H1 (cell line): Measurements from ENCODE around the gene OSBPL6. TPM values are rescaled to one million over a fixed set of nuclear protein-coding genes. Genes with fewer than 3 reads are reported as not detected.

ENCODE experiments used
- CTCF ChIA-PET: fragments of 300-600 bp; sonication (Branson Sonifier 250); formaldehyde crosslinking; loops from one replicate; lab custom pipeline; 2021; ENCODE audit not compliant: partially characterized antibody; lab: Charles Lee
- POLR2A ChIA-PET: fragments of 300-600 bp; sonication (Branson Sonifier 250); formaldehyde crosslinking; loops from one replicate; lab custom pipeline; 2021; ENCODE audit warnings: inconsistent platforms; ENCODE audit not compliant: partially characterized antibody; lab: Charles Lee
- DNase-seq, 2 experiments: peaks; one replicate each; pipeline versions ENCODE4 v3.0.0 to v3.0.0-alpha.2; 2010 to 2022; ENCODE audit warnings: low spot score in 2 of 2, low read depth in 1 of 2, mixed read lengths in 1 of 2
- FAIRE-seq: peaks from 2 replicates; lab custom pipeline; 2011; peaks lifted over from hg19 to GRCh38; lab: Jason Lieb, UNC
- H2AFZ ChIP-seq: 2 replicates; pipeline ENCODE4 v1.8.1; 2012; ENCODE audit warnings: low read length, inconsistent platforms
- H2AK5ac ChIP-seq: 2 replicates; pipeline ENCODE4 v1.6.1; 2013; ENCODE audit warnings: low read depth, low read length
- H2BK120ac ChIP-seq: replicated peaks from 2 replicates; pipeline ENCODE3; 2013; ENCODE audit warnings: low read depth, low read length, inconsistent platforms
- H2BK12ac ChIP-seq: 2 replicates; pipeline ENCODE4 v1.6.1; 2013; ENCODE audit warnings: low read depth, low read length
- H2BK15ac ChIP-seq: 2 replicates; pipeline ENCODE4 v1.6.1; 2013; ENCODE audit warnings: low read length
- H2BK20ac ChIP-seq: 2 replicates; pipeline ENCODE4 v1.6.1; 2013; ENCODE audit warnings: low read length
- H2BK5ac ChIP-seq: 2 replicates; pipeline ENCODE4 v1.6.1; 2013; ENCODE audit warnings: low read depth, low read length
- H3K14ac ChIP-seq: 2 replicates; pipeline ENCODE4 v1.6.1; 2013; ENCODE audit warnings: inconsistent platforms; ENCODE audit not compliant: insufficient read length
- H3K18ac ChIP-seq: 2 replicates; pipeline ENCODE4 v1.6.1; 2013; ENCODE audit warnings: low read length; ENCODE audit errors: extremely low read depth
- H3K23ac ChIP-seq: 2 replicates; pipeline ENCODE4 v1.6.1; 2013; ENCODE audit warnings: inconsistent platforms; ENCODE audit not compliant: insufficient read length
- H3K23me2 ChIP-seq: 2 replicates; pipeline ENCODE4 v1.6.1; 2013; ENCODE audit warnings: low read depth, low read length
- H3K27ac ChIP-seq: 2 replicates; pipeline ENCODE4 v1.6.1; 2011; ENCODE audit warnings: low read depth, low read length, inconsistent platforms
- H3K27me3 ChIP-seq, 4 experiments: replicated peaks in 1 of 4; 1 replicate in 1 of 4; 2 replicates in 3 of 4; pipeline versions ENCODE4 v1.6.1 to v1.8.1; 2011 to 2013; ENCODE audit warnings: low read length in 3 of 4, mild to moderate bottlenecking in 3 of 4, inconsistent platforms in 2 of 4, mixed read lengths in 2 of 4, moderate library complexity in 1 of 4; ENCODE audit not compliant: control insufficient read depth in 3 of 4, insufficient read depth in 3 of 4; ENCODE audit errors: extremely low read depth in 1 of 4
- H3K36me3 ChIP-seq, 4 experiments: 2 replicates each; pipeline versions ENCODE4 v1.6.1 to v1.8.1; 2011 to 2013; ENCODE audit warnings: mild to moderate bottlenecking in 4 of 4, low read length in 3 of 4, moderate library complexity in 2 of 4, control low read depth in 1 of 4, inconsistent platforms in 1 of 4; ENCODE audit not compliant: insufficient read depth in 4 of 4, control insufficient read depth in 2 of 4
- H3K4ac ChIP-seq: replicated peaks from 2 replicates; pipeline ENCODE3; 2013; ENCODE audit warnings: low read length, low read depth, mixed read lengths, inconsistent platforms; ENCODE audit not compliant: insufficient read length
- H3K4me1 ChIP-seq, 4 experiments: replicated peaks in 1 of 4; 1 replicate in 1 of 4; 2 replicates in 3 of 4; pipeline versions ENCODE4 v1.6.1 to v1.8.1; 2011 to 2013; ENCODE audit warnings: low read length in 3 of 4, inconsistent platforms in 2 of 4, mixed read lengths in 1 of 4; ENCODE audit not compliant: insufficient read depth in 4 of 4, control insufficient read depth in 3 of 4
- H3K4me2 ChIP-seq, 2 experiments: 2 replicates each; pipeline versions ENCODE4 v1.6.1 to v1.8.1; 2011 to 2013; ENCODE audit warnings: low read depth in 2 of 2, low read length in 2 of 2, control low read depth in 1 of 2, inconsistent platforms in 1 of 2, mild to moderate bottlenecking in 1 of 2; ENCODE audit not compliant: insufficient read depth in 1 of 2
- H3K4me3 ChIP-seq, 4 experiments: fragments of 200-600, 300-600 bp in 1 of 4; sonication (generic), shearing (Covaris generic), sonication (Bioruptor Twin) in 1 of 4; 2 replicates each; pipeline versions ENCODE4 v1.5.1 to v1.8.1; 2011 to 2016; ENCODE audit warnings: low read length in 4 of 4, low read depth in 3 of 4, control low read depth in 2 of 4, inconsistent platforms in 2 of 4, mild to moderate bottlenecking in 2 of 4, mixed read lengths in 1 of 4, moderate library complexity in 1 of 4; ENCODE audit not compliant: insufficient read depth in 2 of 4; ENCODE audit errors: extremely low read depth in 1 of 4
- H3K56ac ChIP-seq: replicated peaks from 2 replicates; pipeline ENCODE3; 2013; ENCODE audit warnings: low read depth, mild to moderate bottlenecking, mixed read lengths, low read length, inconsistent platforms; ENCODE audit not compliant: insufficient read length
- H3K79me1 ChIP-seq: 2 replicates; pipeline ENCODE4 v1.6.1; 2013; ENCODE audit warnings: low read depth, low read length, control low read depth
- H3K79me2 ChIP-seq, 2 experiments: 2 replicates each; pipeline versions ENCODE4 v1.6.1 to v1.8.1; 2012 to 2013; ENCODE audit warnings: low read length in 2 of 2, mild to moderate bottlenecking in 2 of 2, inconsistent platforms in 1 of 2; ENCODE audit not compliant: insufficient read depth in 2 of 2, control insufficient read depth in 1 of 2
- H3K9ac ChIP-seq, 4 experiments: replicated peaks in 1 of 4; 1 replicate in 1 of 4; 2 replicates in 3 of 4; pipeline versions ENCODE4 v1.6.1 to v1.8.1; 2011 to 2013; ENCODE audit warnings: low read depth in 3 of 4, low read length in 3 of 4, control low read depth in 2 of 4, mild to moderate bottlenecking in 2 of 4, moderate library complexity in 2 of 4, inconsistent platforms in 1 of 4; ENCODE audit errors: extremely low read depth in 1 of 4
- H3K9me3 ChIP-seq, 2 experiments: 2 replicates each; pipeline versions ENCODE4 v1.6.1 to v1.8.1; 2012 to 2013; ENCODE audit warnings: mild to moderate bottlenecking in 2 of 2, moderate library complexity in 2 of 2, control low read depth in 1 of 2, inconsistent platforms in 1 of 2, low read depth in 1 of 2, low read length in 1 of 2, mixed read lengths in 1 of 2; ENCODE audit not compliant: insufficient read depth in 2 of 2
- H4K20me1 ChIP-seq, 2 experiments: replicated peaks in 1 of 2; 2 replicates each; pipeline versions ENCODE3 to v1.8.1; 2011 to 2013; ENCODE audit warnings: inconsistent platforms in 2 of 2, low read length in 2 of 2, mild to moderate bottlenecking in 1 of 2; ENCODE audit not compliant: insufficient read depth in 2 of 2, control insufficient read depth in 1 of 2
- H4K5ac ChIP-seq: 2 replicates; pipeline ENCODE4 v1.6.1; 2013; ENCODE audit warnings: low read length, low read depth, mixed read lengths, inconsistent platforms; ENCODE audit not compliant: insufficient read length
- H4K8ac ChIP-seq: 2 replicates; pipeline ENCODE4 v1.8.0; 2013; ENCODE audit warnings: mild to moderate bottlenecking, moderate library complexity, low read length, inconsistent platforms; ENCODE audit not compliant: insufficient read depth; ENCODE audit errors: extremely low read depth
- H4K91ac ChIP-seq: replicated peaks from 2 replicates; pipeline ENCODE3; 2013; ENCODE audit warnings: low read length, mixed read lengths, inconsistent platforms; ENCODE audit not compliant: insufficient read length
- BCL11A ChIP-seq, 2 experiments: IDR thresholded peaks; one replicate each; pipeline ENCODE4 v1.6.1; 2011; ENCODE audit warnings: low read depth in 2 of 2, low read length in 2 of 2, mild to moderate bottlenecking in 2 of 2
- EGR1 ChIP-seq: IDR thresholded peaks from 2 replicates; pipeline ENCODE4 v1.6.1; 2011; ENCODE audit warnings: low read depth, low read length, borderline replicate concordance
- EZH2 ChIP-seq: fragments of 200-600 bp; sonication (generic); IDR thresholded peaks from 2 replicates; pipeline ENCODE4 v1.7.1; 2012; ENCODE audit warnings: low read depth, mild to moderate bottlenecking, moderate library complexity, low read length, inconsistent platforms; ENCODE audit not compliant: severe bottlenecking
- GABPA ChIP-seq: IDR thresholded peaks from 2 replicates; pipeline ENCODE4 v1.6.1; 2011; ENCODE audit warnings: mild to moderate bottlenecking, low read length, moderate library complexity, borderline replicate concordance; ENCODE audit not compliant: insufficient read depth
- PHF8 ChIP-seq: fragments of 200-600 bp; sonication (generic); conservative IDR thresholded peaks from 2 replicates; pipeline ENCODE4 v1.7.1; 2012; ENCODE audit warnings: low read depth, mild to moderate bottlenecking, inconsistent platforms, low read length, moderate library complexity
- POLR2A ChIP-seq, 2 experiments: IDR thresholded peaks; 1 replicate in 1 of 2; 2 replicates in 1 of 2; pipeline ENCODE4 v1.6.1; 2011; ENCODE audit warnings: low read depth in 2 of 2, low read length in 2 of 2, mild to moderate bottlenecking in 2 of 2; ENCODE audit errors: control extremely low read depth in 1 of 2
- SAP30 ChIP-seq: fragments of 300-600 bp; sonication (generic); IDR thresholded peaks from 2 replicates; pipeline ENCODE4 v1.7.1; 2012; ENCODE audit warnings: low read length, moderate library complexity, mild to moderate bottlenecking, inconsistent platforms; ENCODE audit not compliant: insufficient read depth, insufficient replicate concordance
- TBP ChIP-seq: IDR thresholded peaks from 2 replicates; pipeline ENCODE4 v1.6.1; 2011; ENCODE audit warnings: low read depth, low read length, improper control_type of control experiment
- WGBS, 2 experiments: shearing (Covaris generic) in 1 of 2; methylation state at CpG; one replicate each; pipeline versions ENCODE4 v1.1.6 to v1.1.7; 2013 to 2015; ENCODE audit warnings: low lambda C conversion rate in 2 of 2, mixed read lengths in 2 of 2, inconsistent platforms in 1 of 2, low coverage in 1 of 2, missing lambda C conversion rate in 1 of 2; ENCODE audit not compliant: insufficient replicate concordance in 2 of 2, insufficient coverage in 1 of 2, insufficient read length in 1 of 2; ENCODE audit errors: extremely low coverage in 1 of 2, missing lambda C conversion rate in 1 of 2; 5-methylcytosine and 5-hydroxymethylcytosine counted together
- polyA plus RNA-seq, 7 experiments: library from polyadenylated mRNA; depleted of rRNA in 3 of 7; stranded (reverse) in 5 of 7; unstranded in 2 of 7; fragments of >200 nt in 5 of 7; fragments of 200-250 nt in 2 of 7; gene quantifications; 1 replicate in 5 of 7; 2 replicates in 1 of 7; 4 replicates in 1 of 7; pipeline versions ENCODE4 v1.2.1 to v1.2.3, GENCODE V29; 2011 to 2013; ENCODE audit warnings: missing spikeins in 2 of 7, mixed read lengths in 2 of 7
- total RNA-seq: library from RNA; stranded (reverse); fragmentation: NEBNext Ultra II Directional; extraction: Animal tissue kit (Norgen Biotek cat#: 25700); gene quantifications from 2 replicates; pipeline ENCODE4 v1.2.1, GENCODE V29; 2021
- TF ChIP-seq, protein P1 (sequence below): IDR thresholded peaks from 2 replicates; pipeline ENCODE4 v1.6.1; 2011; ENCODE audit warnings: low read length, improper control_type of control experiment

The OSBPL6 gene
- total and polyA plus RNA-seq, 2 of the 8 experiments (the other 6 are each of a cell fraction or from before 2014, with no cell fraction given), result 1.7 to 5.6 TPM

GRCh38 chr2:178296394-178297090 lies 102.2 kb downstream of the OSBPL6 start:
- Histone ChIP-seq H2BK120ac (no peak overlapping the region), H4K20me1 (no peaks in the 10 kb centered on the region), H2BK15ac (no peak overlapping the region), H3K14ac (no peak overlapping the region), H4K5ac (no peak overlapping the region), H4K8ac (no peak overlapping the region), H3K23ac (no peak overlapping the region), H3K4me2 (no peak overlapping the region), H3K23me2 (no peaks in the 10 kb centered on the region; the same call in 1 of the 2 replicates), H3K4me3 (no peak overlapping the region), H3K36me3 (no peaks in the 10 kb centered on the region), H3K9ac (no peak overlapping the region), H2BK20ac (no peak overlapping the region), H3K4ac (no peak overlapping the region), H2BK5ac (no peak overlapping the region), H3K27ac (no peak overlapping the region), H3K27me3 (no peaks in the 10 kb centered on the region), H4K91ac (no peak overlapping the region), H3K18ac (no peak overlapping the region), H3K79me2 (no peaks in the 10 kb centered on the region), H3K56ac (no peak overlapping the region), H3K79me1 (no peaks in the 10 kb centered on the region), H2AK5ac (no peak overlapping the region), H3K4me1 (no peaks in the 10 kb centered on the region), H3K9me3 (no peaks in the 10 kb centered on the region), H2AFZ (no peak overlapping the region), H2BK12ac (no peak overlapping the region)
- FAIRE-seq (no peak), DNase-seq (no peak)
- TF ChIP-seq SAP30 (no peak), EGR1 (no peak), POLR2A (IDR thresholded peaks at IDR 0.05; ENCODE audit: control extremely low read depth in 1 of 2, low read depth in 2 of 2, low read length in 2 of 2) (no peak), TBP (no peak), PHF8 (no peak), EZH2 (no peak), GABPA (no peak), BCL11A (IDR thresholded peaks at IDR 0.05; ENCODE audit: low read depth in 2 of 2, low read length in 2 of 2) (no peak)
- TF ChIP-seq, protein P1, sequence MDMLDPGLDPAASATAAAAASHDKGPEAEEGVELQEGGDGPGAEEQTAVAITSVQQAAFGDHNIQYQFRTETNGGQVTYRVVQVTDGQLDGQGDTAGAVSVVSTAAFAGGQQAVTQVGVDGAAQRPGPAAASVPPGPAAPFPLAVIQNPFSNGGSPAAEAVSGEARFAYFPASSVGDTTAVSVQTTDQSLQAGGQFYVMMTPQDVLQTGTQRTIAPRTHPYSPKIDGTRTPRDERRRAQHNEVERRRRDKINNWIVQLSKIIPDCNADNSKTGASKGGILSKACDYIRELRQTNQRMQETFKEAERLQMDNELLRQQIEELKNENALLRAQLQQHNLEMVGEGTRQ, result no peak
- CTCF ChIA-PET, result interaction anchor here (0.8 to 1.7 kb wide), 6 partner anchors 9 to 184 kb away, joined by 3 to 10 read pairs (median 3); no protein-coding TSS in a partner anchor
- POLR2A ChIA-PET, result interaction anchor here (0.9 kb wide), 1 partner anchor 155 kb away, joined by 3 read pairs; the partner anchor contains the start of genes PJVK and PRKRA
- WGBS, 2 experiments, result 85% methylated on average over 5 of the region's 5 CpGs; no CpG with 5 or more reads in 1 of the 2 experiments
